ENCODE data around the gene NTNG2.

The NTNG2 gene

GRCh38 chr9:132169672-132170392, 8.0 kb downstream of the NTNG2 start:
- FAIRE-seq = no peak
- DNase-seq (ENCODE audit: insufficient read length, low spot score) = peak; percentile 64

- FAIRE-seq (no peak), DNase-seq (ENCODE audit: insufficient read length, low spot score) (no peak)
These were observed 9.8 kb downstream of the NTNG2 start for GRCh38 chr9:132171702-132172101.

GRCh38 chr9:132172185-132172584, 10.3 kb downstream of the NTNG2 start:
- no peak for DNase-seq (ENCODE audit: insufficient read length, low spot score)
- no peak for FAIRE-seq

- no peak for DNase-seq (ENCODE audit: insufficient read length, low spot score)
- no peak for FAIRE-seq
These were observed 13.6 kb downstream of the NTNG2 start for GRCh38 chr9:132175431-132175830.

GRCh38 chr9:132176338-132176737, 14.5 kb downstream of the NTNG2 start:
- FAIRE-seq (no peak), DNase-seq (ENCODE audit: insufficient read length, low spot score) (no peak)

- FAIRE-seq (no peak), DNase-seq (ENCODE audit: insufficient read length, low spot score) (no peak)
These were observed 20.0 kb downstream of the NTNG2 start for GRCh38 chr9:132181796-132182313.

- FAIRE-seq (no peak), DNase-seq (ENCODE audit: insufficient read length, low spot score) (no peak)
These were observed 20.6 kb downstream of the NTNG2 start for GRCh38 chr9:132182314-132183091.

GRCh38 chr9:132183134-132183533, 21.3 kb downstream of the NTNG2 start:
- FAIRE-seq (no peak), DNase-seq (ENCODE audit: insufficient read length, low spot score) (no peak)

GRCh38 chr9:132183715-132184114, 21.9 kb downstream of the NTNG2 start:
- FAIRE-seq (no peak), DNase-seq (ENCODE audit: insufficient read length, low spot score) (no peak)

- no peak for FAIRE-seq
- no peak for DNase-seq (ENCODE audit: insufficient read length, low spot score)
These were observed 22.3 kb downstream of the NTNG2 start for GRCh38 chr9:132184124-132184523.

- no peak for FAIRE-seq
These were observed 23.5 kb downstream of the NTNG2 start for GRCh38 chr9:132185073-132186009.

GRCh38 chr9:132187121-132187620, 25.3 kb downstream of the NTNG2 start:
- no peak for DNase-seq (ENCODE audit: insufficient read length, low spot score)
- FAIRE-seq = no peak

More at GRCh38 chr9:132185073-132186009, 23.5 kb downstream of the NTNG2 start:
- no peak for DNase-seq (ENCODE audit: insufficient read length, low spot score)

GRCh38 chr9:132190966-132191365, 29.1 kb downstream of the NTNG2 start:
- DNase-seq (ENCODE audit: insufficient read length, low spot score) = no peak
- FAIRE-seq = no peak

GRCh38 chr9:132192728-132193127, 30.9 kb downstream of the NTNG2 start:
- DNase-seq (ENCODE audit: insufficient read length, low spot score) (no peak), FAIRE-seq (no peak)

- no peak for DNase-seq (ENCODE audit: insufficient read length, low spot score)
- no peak for FAIRE-seq
These were observed 31.6 kb downstream of the NTNG2 start for GRCh38 chr9:132193227-132194124.

- no peak for FAIRE-seq
- no peak for DNase-seq (ENCODE audit: insufficient read length, low spot score)
These were observed 32.6 kb downstream of the NTNG2 start for GRCh38 chr9:132194508-132194907.

GRCh38 chr9:132197315-132197714, 35.5 kb downstream of the NTNG2 start:
- DNase-seq (ENCODE audit: insufficient read length, low spot score) (no peak), FAIRE-seq (no peak)

- DNase-seq (ENCODE audit: insufficient read length, low spot score) (no peak), FAIRE-seq (no peak)
These were observed 36.1 kb downstream of the NTNG2 start for GRCh38 chr9:132197856-132198550.

GRCh38 chr9:132199056-132199455, 37.2 kb downstream of the NTNG2 start:
- DNase-seq (ENCODE audit: insufficient read length, low spot score) (no peak), FAIRE-seq (no peak)

Data from GM19239 (cell line).